ENCODE results near the gene EWSR1.
A peak's percentile ranks its signal among the peaks of the same experiment; 100 is the strongest.

The EWSR1 gene

GRCh38 chr22:29330291-29330690 is 62.2 kb downstream of the EWSR1 start:
- Histone ChIP-seq H3K27ac (no peak overlapping the region), H3K4me3 (ENCODE audit: low read depth, low read length) (no peak overlapping the region), H3K36me3 (replicated peaks) (peaks cover 18% of the 10 kb centered on the region), H3K27me3 (replicated peaks) (no peaks in the 10 kb centered on the region)
- in situ Hi-C loops (cut with HindIII; ENCODE audit: low pct_ligation_motif_present, low sequenced_read_pairs) = no loop called here
- TF ChIP-seq, protein P1, sequence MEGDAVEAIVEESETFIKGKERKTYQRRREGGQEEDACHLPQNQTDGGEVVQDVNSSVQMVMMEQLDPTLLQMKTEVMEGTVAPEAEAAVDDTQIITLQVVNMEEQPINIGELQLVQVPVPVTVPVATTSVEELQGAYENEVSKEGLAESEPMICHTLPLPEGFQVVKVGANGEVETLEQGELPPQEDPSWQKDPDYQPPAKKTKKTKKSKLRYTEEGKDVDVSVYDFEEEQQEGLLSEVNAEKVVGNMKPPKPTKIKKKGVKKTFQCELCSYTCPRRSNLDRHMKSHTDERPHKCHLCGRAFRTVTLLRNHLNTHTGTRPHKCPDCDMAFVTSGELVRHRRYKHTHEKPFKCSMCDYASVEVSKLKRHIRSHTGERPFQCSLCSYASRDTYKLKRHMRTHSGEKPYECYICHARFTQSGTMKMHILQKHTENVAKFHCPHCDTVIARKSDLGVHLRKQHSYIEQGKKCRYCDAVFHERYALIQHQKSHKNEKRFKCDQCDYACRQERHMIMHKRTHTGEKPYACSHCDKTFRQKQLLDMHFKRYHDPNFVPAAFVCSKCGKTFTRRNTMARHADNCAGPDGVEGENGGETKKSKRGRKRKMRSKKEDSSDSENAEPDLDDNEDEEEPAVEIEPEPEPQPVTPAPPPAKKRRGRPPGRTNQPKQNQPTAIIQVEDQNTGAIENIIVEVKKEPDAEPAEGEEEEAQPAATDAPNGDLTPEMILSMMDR (IDR thresholded peaks at IDR 0.05; ENCODE audit: low read depth, low read length, missing control alignments) = no peak
- no peak for DNase-seq

DNA sequence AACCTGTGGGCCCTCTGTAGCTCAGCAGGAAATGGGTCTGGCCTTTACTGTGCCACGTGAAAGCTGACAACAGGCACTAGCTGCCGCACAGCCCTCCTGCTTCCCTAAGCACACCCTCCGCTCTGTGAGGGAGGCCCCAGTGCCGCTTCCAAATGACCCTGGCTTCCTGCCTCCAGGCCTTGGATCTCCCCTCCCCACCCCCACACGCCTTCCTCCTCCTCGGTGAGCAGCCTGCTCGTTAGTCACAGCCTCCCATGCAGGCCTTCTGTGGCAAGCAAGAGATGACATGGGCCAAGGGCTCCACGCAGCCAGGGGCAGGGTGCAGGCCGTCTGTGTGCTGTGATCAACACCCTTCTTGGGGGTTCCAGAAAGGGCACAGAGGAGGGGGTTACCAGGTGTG is 62.7 kb downstream of the EWSR1 start:
- TF ChIP-seq, protein P1 (IDR thresholded peaks at IDR 0.05; ENCODE audit: low read depth, low read length, missing control alignments) = no peak
- Histone ChIP-seq H3K4me3 (ENCODE audit: low read depth, low read length) (no peak overlapping the region), H3K36me3 (replicated peaks) (peaks cover 18% of the 10 kb centered on the region), H3K27me3 (replicated peaks) (no peaks in the 10 kb centered on the region), H3K27ac (no peak overlapping the region)
- DNase-seq = peak; percentile 53
- in situ Hi-C loops (cut with HindIII; ENCODE audit: low pct_ligation_motif_present, low sequenced_read_pairs) = no loop called here

DNA sequence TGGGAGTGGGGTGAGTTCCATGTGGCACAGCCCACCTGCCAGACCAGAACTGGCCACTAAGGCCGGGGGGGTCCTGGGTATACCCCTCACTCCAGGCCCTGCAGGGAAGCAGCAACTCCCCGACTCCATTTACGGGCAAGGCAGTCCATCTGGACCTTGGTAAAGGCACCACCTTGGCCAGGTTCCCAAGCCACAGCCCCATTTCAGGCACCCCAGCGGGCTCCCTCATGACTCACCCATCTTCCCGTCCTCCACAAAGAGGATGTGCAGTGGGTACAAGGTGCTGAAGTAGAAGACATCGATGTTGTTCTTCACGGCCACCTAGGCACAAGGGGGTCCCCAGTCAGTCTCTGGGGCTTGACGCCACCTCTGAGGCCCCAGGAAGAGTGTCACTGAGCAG is 63.1 kb downstream of the EWSR1 start:
- no peak overlapping the region for H3K27ac ChIP-seq
- in situ Hi-C loops (cut with HindIII; ENCODE audit: low pct_ligation_motif_present, low sequenced_read_pairs) = no loop called here
- H3K36me3 ChIP-seq (replicated peaks) = peaks cover 23% of the 10 kb centered on the region
- H3K4me3 ChIP-seq (ENCODE audit: low read depth, low read length) = no peak overlapping the region
- H3K27me3 ChIP-seq (replicated peaks) = no peaks in the 10 kb centered on the region
- no peak for DNase-seq
- TF ChIP-seq, protein P1 (IDR thresholded peaks at IDR 0.05; ENCODE audit: low read depth, low read length, missing control alignments) = no peak

DNA sequence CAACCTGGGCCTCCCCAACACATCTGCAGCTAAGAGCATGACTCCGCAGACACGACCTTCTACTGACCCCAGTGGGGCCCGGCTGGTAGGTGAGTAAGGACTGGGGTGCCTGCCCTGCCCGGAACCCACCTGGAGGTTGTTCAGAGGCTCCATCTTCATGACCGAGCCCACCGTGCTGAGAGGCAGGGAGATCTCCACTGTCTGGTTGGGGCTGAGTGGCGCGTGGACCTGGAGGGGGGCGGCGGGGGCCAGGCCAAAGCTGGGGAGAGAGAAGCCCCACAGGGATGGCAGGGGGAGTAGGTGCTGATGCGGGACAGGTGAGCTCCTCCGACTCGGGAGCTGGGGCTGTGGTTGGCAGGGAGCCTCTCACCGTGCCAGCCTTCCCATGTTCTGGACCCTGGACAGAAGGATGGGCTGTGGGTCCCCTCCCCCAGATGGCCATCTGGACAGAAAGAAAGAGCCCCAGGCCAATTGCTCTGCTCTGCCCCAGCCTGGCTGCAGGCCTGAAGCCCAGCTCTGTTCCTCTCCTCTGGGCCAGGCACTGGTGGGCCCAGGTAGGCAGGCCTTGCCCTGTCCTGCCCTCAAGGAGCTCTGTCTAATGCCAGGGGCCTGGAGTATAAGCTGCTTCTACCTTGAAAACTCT is 63.7 kb downstream of the EWSR1 start:
- peaks cover 25% of the 10 kb centered on the region for H3K36me3 ChIP-seq (replicated peaks)
- no peak overlapping the region for H3K4me3 ChIP-seq (ENCODE audit: low read depth, low read length)
- no peak for DNase-seq
- in situ Hi-C loops (cut with HindIII; ENCODE audit: low pct_ligation_motif_present, low sequenced_read_pairs) = no loop called here
- no peak overlapping the region for H3K27ac ChIP-seq
- TF ChIP-seq, protein P1 (IDR thresholded peaks at IDR 0.05; ENCODE audit: low read depth, low read length, missing control alignments) = no peak
- H3K27me3 ChIP-seq (replicated peaks) = no peaks in the 10 kb centered on the region

- TF ChIP-seq, protein P1 (IDR thresholded peaks at IDR 0.05; ENCODE audit: low read depth, low read length, missing control alignments) = no peak
- no peak for DNase-seq
- peaks cover 24% of the 10 kb centered on the region for H3K36me3 ChIP-seq (replicated peaks)
- in situ Hi-C loops (cut with HindIII; ENCODE audit: low pct_ligation_motif_present, low sequenced_read_pairs) = no loop called here
- no peaks in the 10 kb centered on the region for H3K27me3 ChIP-seq (replicated peaks)
- H3K4me3 ChIP-seq (ENCODE audit: low read depth, low read length) = no peak overlapping the region
- no peak overlapping the region for H3K27ac ChIP-seq
These were observed 64.9 kb downstream of the EWSR1 start for GRCh38 chr22:29332886-29333496.

All from brain microvascular endothelial cell (primary cell).